ENCODE data around the gene RBX1. TPM values are rescaled to one million over a fixed set of nuclear protein-coding genes. Genes with fewer than 3 reads are reported as not detected.

Gene RBX1
- total RNA-seq, 3 donors from 2014 or later (not counting 1 experiment from before 2014, with no cell fraction given): 27.1 to 34.3 (median 28.5) TPM

DNA sequence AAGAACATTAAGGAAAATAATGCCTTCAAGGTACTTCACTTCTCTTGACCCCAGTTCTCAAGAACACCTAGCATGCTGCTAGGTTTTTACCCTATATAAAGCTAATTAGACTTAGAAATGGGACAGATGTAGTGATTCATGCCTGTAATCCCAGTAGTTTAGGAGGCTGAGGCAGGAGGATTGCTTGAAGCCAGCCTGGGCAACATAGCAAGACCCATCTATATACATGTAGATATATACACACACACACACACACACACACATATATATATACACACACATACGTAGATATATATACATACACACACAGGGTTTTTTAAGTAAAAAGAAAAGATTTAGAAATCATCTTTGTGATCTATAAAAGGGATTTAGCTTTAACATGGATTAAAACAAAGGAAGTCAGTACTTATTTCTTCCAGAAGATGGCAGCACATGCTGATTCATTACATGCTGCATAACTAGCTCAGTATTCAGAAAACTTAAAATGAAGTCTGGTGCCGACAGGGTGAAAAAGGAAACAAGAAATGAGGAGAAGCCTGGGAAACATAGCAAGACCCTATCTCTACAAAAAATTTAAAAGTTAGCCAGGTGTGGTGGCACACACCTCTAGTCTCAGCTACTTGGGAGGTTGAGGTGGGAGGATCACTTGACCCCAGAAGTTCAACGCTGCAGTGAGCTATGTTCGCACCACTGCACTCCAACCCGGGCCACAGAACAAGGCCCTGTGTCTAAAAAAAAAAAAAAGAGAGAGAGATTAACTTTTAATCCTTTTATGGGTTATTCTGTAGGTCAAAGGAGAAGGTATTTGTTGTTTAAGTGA lies 28.5 kb upstream of the RBX1 start:
- Mint-ChIP-seq H3K4me1 (peaks cover 4 to 8% of the 10 kb centered on the region in 2 donors), H3K27ac (peak overlapping the region; percentile 37 to 68), H3K9me3 (no peaks in the 10 kb centered on the region), H3K27me3 (ENCODE audit: low read depth in 2 of 2) (no peaks in the 10 kb centered on the region), H3K4me3 (no peak overlapping the region), H3K36me3 (no peaks in the 10 kb centered on the region)
- ATAC-seq (peak; percentile 79 to 96 (median 88)), DNase-seq (peak in 1 of 2 donors; percentile 85)
- Histone ChIP-seq H3K27ac (ENCODE audit: low read length) (no peak overlapping the region), H3K9me3 (ENCODE audit: control insufficient read depth, insufficient read depth, low read length) (no peaks in the 10 kb centered on the region), H3K4me1 (ENCODE audit: control insufficient read depth, insufficient read depth, low read length) (peaks cover 3% of the 10 kb centered on the region), H3K4me3 (ENCODE audit: low read length) (no peak overlapping the region), H3K27me3 (ENCODE audit: control insufficient read depth, insufficient read depth, low read length) (no peaks in the 10 kb centered on the region), H3K36me3 (ENCODE audit: control insufficient read depth, insufficient read depth, low read length) (peaks cover 33% of the 10 kb centered on the region)
- intact Hi-C loops (cut with micrococcal nuclease): loop anchor here (1.0 to 10.0 kb wide), 5 partner anchors 29 to 380 kb away; partner anchors contain the start of genes EP300, RBX1 and ZC3H7B
- 68% methylated on average over 4 of the region's 5 CpGs for WGBS (ENCODE audit: insufficient coverage)
- TF ChIP-seq, protein P1, sequence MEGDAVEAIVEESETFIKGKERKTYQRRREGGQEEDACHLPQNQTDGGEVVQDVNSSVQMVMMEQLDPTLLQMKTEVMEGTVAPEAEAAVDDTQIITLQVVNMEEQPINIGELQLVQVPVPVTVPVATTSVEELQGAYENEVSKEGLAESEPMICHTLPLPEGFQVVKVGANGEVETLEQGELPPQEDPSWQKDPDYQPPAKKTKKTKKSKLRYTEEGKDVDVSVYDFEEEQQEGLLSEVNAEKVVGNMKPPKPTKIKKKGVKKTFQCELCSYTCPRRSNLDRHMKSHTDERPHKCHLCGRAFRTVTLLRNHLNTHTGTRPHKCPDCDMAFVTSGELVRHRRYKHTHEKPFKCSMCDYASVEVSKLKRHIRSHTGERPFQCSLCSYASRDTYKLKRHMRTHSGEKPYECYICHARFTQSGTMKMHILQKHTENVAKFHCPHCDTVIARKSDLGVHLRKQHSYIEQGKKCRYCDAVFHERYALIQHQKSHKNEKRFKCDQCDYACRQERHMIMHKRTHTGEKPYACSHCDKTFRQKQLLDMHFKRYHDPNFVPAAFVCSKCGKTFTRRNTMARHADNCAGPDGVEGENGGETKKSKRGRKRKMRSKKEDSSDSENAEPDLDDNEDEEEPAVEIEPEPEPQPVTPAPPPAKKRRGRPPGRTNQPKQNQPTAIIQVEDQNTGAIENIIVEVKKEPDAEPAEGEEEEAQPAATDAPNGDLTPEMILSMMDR (IDR thresholded peaks at IDR 0.05): peak; percentile 79

DNA sequence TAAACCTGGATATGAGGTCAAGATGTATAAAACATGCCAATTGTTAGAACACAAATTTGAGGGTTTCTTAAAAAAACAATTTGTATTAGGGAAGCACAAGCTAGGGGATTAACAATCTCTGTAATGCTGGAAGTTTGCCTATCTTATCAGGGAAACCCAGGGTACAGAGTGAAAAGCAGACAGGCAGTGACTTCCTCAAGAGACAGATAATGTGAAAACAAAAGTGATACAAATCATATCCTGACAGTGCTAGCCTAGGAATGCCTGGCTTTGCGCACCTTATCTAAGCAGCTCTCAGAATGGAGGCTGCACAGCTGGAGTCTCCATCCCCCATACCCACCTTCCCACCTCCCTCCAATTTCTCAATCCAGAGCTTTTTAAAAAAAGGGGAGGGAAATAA lies 22.5 kb upstream of the RBX1 start:
- DNase-seq (no peak), ATAC-seq (no peak)
- H3K4me1 ChIP-seq (ENCODE audit: control insufficient read depth, insufficient read depth, low read length): no peaks in the 10 kb centered on the region
- H3K27me3 ChIP-seq (ENCODE audit: control insufficient read depth, insufficient read depth, low read length): no peaks in the 10 kb centered on the region
- H3K4me3 ChIP-seq (ENCODE audit: low read length): no peak overlapping the region
- no peaks in the 10 kb centered on the region for H3K4me1 Mint-ChIP-seq
- H3K36me3 Mint-ChIP-seq: no peaks in the 10 kb centered on the region
- H3K36me3 ChIP-seq (ENCODE audit: control insufficient read depth, insufficient read depth, low read length): peaks cover 33% of the 10 kb centered on the region
- H3K27me3 Mint-ChIP-seq (ENCODE audit: low read depth in 2 of 2): no peaks in the 10 kb centered on the region
- H3K27ac ChIP-seq (ENCODE audit: low read length): no peak overlapping the region
- H3K4me3 Mint-ChIP-seq: no peak overlapping the region
- TF ChIP-seq, protein P1 (IDR thresholded peaks at IDR 0.05): no peak
- intact Hi-C loops (cut with micrococcal nuclease): loop anchor here (10.0 kb wide), 2 partner anchors 96 to 166 kb away; partner anchors contain the start of gene EP300
- no peaks in the 10 kb centered on the region for H3K9me3 ChIP-seq (ENCODE audit: control insufficient read depth, insufficient read depth, low read length)
- 100% methylated on average over 1 of the region's 1 CpG for WGBS (ENCODE audit: insufficient coverage)
- H3K27ac Mint-ChIP-seq: no peak overlapping the region
- H3K9me3 Mint-ChIP-seq: no peaks in the 10 kb centered on the region

DNA sequence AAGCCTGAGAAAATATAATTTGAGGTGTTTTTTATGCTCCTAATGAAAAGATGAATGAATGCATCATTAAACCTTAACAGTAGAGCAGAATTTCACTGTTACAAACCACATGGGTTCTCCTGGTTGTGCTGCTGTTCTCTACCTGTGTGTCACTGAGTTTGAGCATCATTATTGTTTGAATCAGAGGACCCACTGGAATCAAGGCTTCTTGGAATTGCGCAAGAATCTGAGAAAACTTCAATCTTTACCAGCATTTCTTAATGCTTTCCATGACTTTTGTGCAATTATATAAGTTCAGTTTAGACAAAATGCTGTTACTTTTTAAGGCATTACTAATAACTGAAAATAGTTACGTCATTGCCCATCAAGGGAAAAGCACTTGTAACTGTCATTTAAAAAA lies 18.8 kb upstream of the RBX1 start:
- TF ChIP-seq, protein P1 (IDR thresholded peaks at IDR 0.05): no peak
- intact Hi-C loops (cut with micrococcal nuclease): no loop called here
- Histone ChIP-seq H3K27ac (ENCODE audit: low read length) (no peak overlapping the region), H3K4me1 (ENCODE audit: control insufficient read depth, insufficient read depth, low read length) (no peaks in the 10 kb centered on the region), H3K27me3 (ENCODE audit: control insufficient read depth, insufficient read depth, low read length) (no peaks in the 10 kb centered on the region), H3K36me3 (ENCODE audit: control insufficient read depth, insufficient read depth, low read length) (peaks cover 7% of the 10 kb centered on the region), H3K9me3 (ENCODE audit: control insufficient read depth, insufficient read depth, low read length) (no peaks in the 10 kb centered on the region), H3K4me3 (ENCODE audit: low read length) (no peak overlapping the region)
- no peak overlapping the region for H3K4me3 Mint-ChIP-seq
- no peaks in the 10 kb centered on the region for H3K36me3 Mint-ChIP-seq
- H3K9me3 Mint-ChIP-seq: no peaks in the 10 kb centered on the region
- H3K4me1 Mint-ChIP-seq: no peaks in the 10 kb centered on the region
- no peak overlapping the region for H3K27ac Mint-ChIP-seq
- no peaks in the 10 kb centered on the region for H3K27me3 Mint-ChIP-seq (ENCODE audit: low read depth in 2 of 2)
- WGBS (ENCODE audit: insufficient coverage): 91% methylated on average over 1 of the region's 2 CpGs
- ATAC-seq (no peak), DNase-seq (no peak)
